Smooth muscle cell (in vitro differentiated cells): ENCODE measurements around the gene TMEM63A. TPM values are rescaled to one million over a fixed set of nuclear protein-coding genes. Genes with fewer than 3 reads are reported as not detected.

Source experiments
- DNase-seq: peaks from one replicate; lab custom pipeline; 2025; ENCODE audit not compliant: unreplicated experiment; lab: John Stamatoyannopoulos, UW
- H2AFZ ChIP-seq: fragments of 200-600 bp; sonication (generic); 2 replicates; pipeline ENCODE4 v1.6.0; 2016; ENCODE audit warnings: antibody characterized with exemption, low read depth, mild to moderate bottlenecking
- H3F3A ChIP-seq: fragments of 200-600 bp; sonication (generic); 2 replicates; pipeline ENCODE4 v1.6.0; 2017; ENCODE audit warnings: antibody characterized with exemption, low read depth
- H3K27ac ChIP-seq: fragments of 200-600 bp; sonication (generic); 2 replicates; pipeline ENCODE4 v1.5.1; 2016; ENCODE audit warnings: low read depth, mild to moderate bottlenecking
- H3K27me3 ChIP-seq: fragments of 200-600 bp; sonication (generic); 2 replicates; pipeline ENCODE4 v1.6.1; 2016; ENCODE audit warnings: low read depth, mild to moderate bottlenecking
- H3K36me3 ChIP-seq: fragments of 200-600 bp; sonication (generic); 2 replicates; pipeline ENCODE4 v1.5.1; 2016; ENCODE audit warnings: low read depth
- H3K4me1 ChIP-seq: fragments of 200-600 bp; sonication (generic); 2 replicates; pipeline ENCODE4 v1.5.1; 2016; ENCODE audit warnings: low read depth
- H3K4me2 ChIP-seq: fragments of 200-600 bp; sonication (generic); 2 replicates; pipeline ENCODE4 v1.6.0; 2016; ENCODE audit warnings: mild to moderate bottlenecking
- H3K4me3 ChIP-seq: fragments of 200-600 bp; sonication (generic); 2 replicates; pipeline ENCODE4 v1.5.1; 2016; ENCODE audit warnings: mild to moderate bottlenecking
- H3K79me2 ChIP-seq: fragments of 200-600 bp; sonication (generic); 2 replicates; pipeline ENCODE4 v1.6.0; 2016; ENCODE audit warnings: low read depth, mild to moderate bottlenecking
- H3K9ac ChIP-seq: fragments of 200-600 bp; sonication (generic); 2 replicates; pipeline ENCODE4 v1.6.0; 2016; ENCODE audit warnings: low read depth
- H3K9me3 ChIP-seq: fragments of 200-600 bp; sonication (generic); replicated peaks from 2 replicates; pipeline ENCODE4 v1.5.1; 2016; ENCODE audit warnings: low read depth
- H4K20me1 ChIP-seq: fragments of 200-600 bp; sonication (generic); 2 replicates; pipeline ENCODE4 v1.6.0; 2016; ENCODE audit warnings: low read depth
- CTCF ChIP-seq: fragments of 200-600 bp; sonication (generic); IDR thresholded peaks from 2 replicates; pipeline ENCODE4 v1.5.1; 2017; ENCODE audit warnings: borderline replicate concordance, mild to moderate bottlenecking, antibody characterized with exemption; ENCODE audit not compliant: insufficient read depth, poor library complexity, severe bottlenecking
- WGBS: methylation state at CpG from one replicate; pipeline ENCODE4 v1.1.7; 2016; ENCODE audit warnings: low lambda C conversion rate; 5-methylcytosine and 5-hydroxymethylcytosine counted together
- polyA plus RNA-seq: library from polyadenylated mRNA; unstranded; fragments of >200 nt; fragmentation: Nextera tagmentation; extraction: Ambion mirVana; gene quantifications from 2 replicates; pipeline ENCODE4 v1.2.1, GENCODE V29; 2016
- total RNA-seq: library from RNA; depleted of rRNA; stranded (reverse); fragments of >200 nt; gene quantifications from 2 replicates; pipeline ENCODE4 v1.2.3, GENCODE V29; 2014

The TMEM63A gene
- total and polyA plus RNA-seq, 2 experiments from 2014 or later: 10.9 to 12.0 TPM

- Histone ChIP-seq H3K79me2 (peaks cover 20% of the 10 kb centered on the region), H3K4me1 (peaks cover 33% of the 10 kb centered on the region), H3K9me3 (no peaks in the 10 kb centered on the region), H3K36me3 (no peaks in the 10 kb centered on the region), H4K20me1 (peaks cover 15% of the 10 kb centered on the region), H3K27me3 (no peaks in the 10 kb centered on the region), H3F3A (peaks cover 9% of the 10 kb centered on the region), H3K9ac (no peak overlapping the region), H3K27ac (no peak overlapping the region), H3K4me2 (no peak overlapping the region), H2AFZ (no peak overlapping the region), H3K4me3 (no peak overlapping the region)
- no peak for TF ChIP-seq CTCF
- WGBS: 80% methylated on average over 5 of the region's 5 CpGs
- DNase-seq: no peak
These were observed 61.6 kb downstream of the TMEM63A start for GRCh38 chr1:225820522-225821120.

- Histone ChIP-seq H3F3A (peaks cover 9% of the 10 kb centered on the region), H2AFZ (no peak overlapping the region), H3K4me2 (no peak overlapping the region), H4K20me1 (peaks cover 5% of the 10 kb centered on the region), H3K79me2 (peaks cover 26% of the 10 kb centered on the region), H3K4me3 (no peak overlapping the region), H3K4me1 (peaks cover 22% of the 10 kb centered on the region), H3K27me3 (no peaks in the 10 kb centered on the region), H3K27ac (no peak overlapping the region), H3K9me3 (no peaks in the 10 kb centered on the region), H3K36me3 (no peaks in the 10 kb centered on the region), H3K9ac (no peak overlapping the region)
- WGBS: 92% methylated on average over 12 of the region's 12 CpGs
- no peak for TF ChIP-seq CTCF
- DNase-seq: no peak
These were observed 62.6 kb downstream of the TMEM63A start for GRCh38 chr1:225819346-225820192.

GRCh38 chr1:225818229-225818628 is 64.0 kb downstream of the TMEM63A start:
- Histone ChIP-seq H3K4me1 (peaks cover 28% of the 10 kb centered on the region), H3K27me3 (no peaks in the 10 kb centered on the region), H3K27ac (peak overlapping the region; percentile 25), H3K9ac (no peak overlapping the region), H2AFZ (no peak overlapping the region), H3K4me3 (no peak overlapping the region), H3K36me3 (no peaks in the 10 kb centered on the region), H3K9me3 (no peaks in the 10 kb centered on the region), H3K4me2 (peak overlapping the region; percentile 20), H3F3A (peaks cover 21% of the 10 kb centered on the region), H3K79me2 (peaks cover 24% of the 10 kb centered on the region), H4K20me1 (peaks cover 2% of the 10 kb centered on the region)
- DNase-seq: no peak
- TF ChIP-seq CTCF: no peak
- WGBS: 80% methylated on average over 7 of the region's 7 CpGs
